ENCODE data around the gene REEP1. TPM values are rescaled to one million over a fixed set of nuclear protein-coding genes. Genes with fewer than 3 reads are reported as not detected.

REEP1 gene
- total and polyA plus RNA-seq, 2 of the 13 experiments (the other 11 are each of a cell fraction or from before 2014, with no cell fraction given): 0.27 TPM; not detected in 1

DNA sequence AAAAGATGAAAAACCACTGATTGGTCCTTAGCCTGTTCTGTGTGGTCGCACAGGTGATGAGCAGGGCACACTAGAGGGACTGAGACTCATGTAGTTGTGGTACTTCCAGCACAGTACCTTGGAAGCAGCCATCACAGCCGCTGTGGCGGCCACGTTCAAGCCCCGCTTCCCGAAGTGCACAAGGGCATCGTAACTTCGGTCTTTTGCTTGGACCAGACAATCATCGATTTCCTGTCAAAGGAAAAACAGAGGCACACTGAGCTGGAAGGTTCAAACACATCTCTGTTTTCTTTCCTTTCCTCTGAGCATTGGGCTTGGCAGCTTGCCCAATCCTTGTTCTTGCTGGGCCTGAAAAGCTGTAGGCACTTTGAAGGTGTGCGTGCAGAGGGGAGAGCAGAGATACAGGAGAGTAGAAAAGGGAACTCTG, 85.6 kb downstream of the REEP1 start (continued):
- TF ChIP-seq REPIN1 (CRISPR knock-in tag; IDR thresholded peaks at IDR 0.05; ENCODE audit: borderline replicate concordance, low read depth) (peak; percentile 79; the same call in 1 of the 2 replicates), FOXP1 (IDR thresholded peaks at IDR 0.05) (no peak), FOXP1 (CRISPR knock-in tag; IDR thresholded peaks at IDR 0.05) (peak; percentile 66), HMG20A (CRISPR knock-in tag; IDR thresholded peaks at IDR 0.05; ENCODE audit: borderline replicate concordance) (peak; percentile 80), TBX2 (CRISPR knock-in tag; IDR thresholded peaks at IDR 0.05; ENCODE audit: borderline replicate concordance) (peak; percentile 54; the same call in 1 of the 2 replicates), ARNTL (CRISPR knock-in tag; IDR thresholded peaks at IDR 0.05) (peak; percentile 67; the same call in 1 of the 2 replicates), ZNF256 (CRISPR knock-in tag; conservative IDR thresholded peaks at IDR 0.05) (no peak), ZNF205 (CRISPR knock-in tag; IDR thresholded peaks at IDR 0.05) (peak; percentile 40; the same call in 1 of the 2 replicates), ZMYM2 (CRISPR knock-in tag; IDR thresholded peaks at IDR 0.05) (peak; percentile 58; the same call in 1 of the 2 replicates), KDM5B (CRISPR knock-in tag; IDR thresholded peaks at IDR 0.05; ENCODE audit: borderline replicate concordance) (peak; percentile 49; the same call in 1 of the 2 replicates), ZNF775 (CRISPR knock-in tag; IDR thresholded peaks at IDR 0.05; ENCODE audit: borderline replicate concordance) (0 out of 2 replicates have a peak, but pooled peaks have one; percentile 58), ERF (CRISPR knock-in tag; IDR thresholded peaks at IDR 0.05) (peak; percentile 70; the same call in 1 of the 2 replicates), HDAC2 (CRISPR knock-in tag; IDR thresholded peaks at IDR 0.05) (peak; percentile 88), ESRRA (CRISPR knock-in tag; IDR thresholded peaks at IDR 0.05; ENCODE audit: low read depth) (peak; percentile 76; the same call in 1 of the 2 replicates), MIXL1 (CRISPR knock-in tag; IDR thresholded peaks at IDR 0.05) (peak; percentile 75), BHLHE40 (IDR thresholded peaks at IDR 0.05; ENCODE audit: low read length) (peak; percentile 36; the same call in 1 of the 2 replicates), CEBPG (CRISPR knock-in tag; IDR thresholded peaks at IDR 0.05) (0 out of 2 replicates have a peak, but pooled peaks have one; percentile 28), ATF1 (CRISPR knock-in tag; IDR thresholded peaks at IDR 0.05) (0 out of 2 replicates have a peak, but pooled peaks have one; percentile 7), CREM (IDR thresholded peaks at IDR 0.05) (0 out of 2 replicates have a peak, but pooled peaks have one; percentile 41), CREM (CRISPR knock-in tag; IDR thresholded peaks at IDR 0.05) (no peak), ZNF605 (CRISPR knock-in tag; IDR thresholded peaks at IDR 0.05) (peak; percentile 76), HIVEP1 (CRISPR knock-in tag; IDR thresholded peaks at IDR 0.05) (no peak), FOXC1 (CRISPR knock-in tag; IDR thresholded peaks at IDR 0.05; ENCODE audit: borderline replicate concordance) (no peak)
- TF ChIP-seq, protein P1, sequence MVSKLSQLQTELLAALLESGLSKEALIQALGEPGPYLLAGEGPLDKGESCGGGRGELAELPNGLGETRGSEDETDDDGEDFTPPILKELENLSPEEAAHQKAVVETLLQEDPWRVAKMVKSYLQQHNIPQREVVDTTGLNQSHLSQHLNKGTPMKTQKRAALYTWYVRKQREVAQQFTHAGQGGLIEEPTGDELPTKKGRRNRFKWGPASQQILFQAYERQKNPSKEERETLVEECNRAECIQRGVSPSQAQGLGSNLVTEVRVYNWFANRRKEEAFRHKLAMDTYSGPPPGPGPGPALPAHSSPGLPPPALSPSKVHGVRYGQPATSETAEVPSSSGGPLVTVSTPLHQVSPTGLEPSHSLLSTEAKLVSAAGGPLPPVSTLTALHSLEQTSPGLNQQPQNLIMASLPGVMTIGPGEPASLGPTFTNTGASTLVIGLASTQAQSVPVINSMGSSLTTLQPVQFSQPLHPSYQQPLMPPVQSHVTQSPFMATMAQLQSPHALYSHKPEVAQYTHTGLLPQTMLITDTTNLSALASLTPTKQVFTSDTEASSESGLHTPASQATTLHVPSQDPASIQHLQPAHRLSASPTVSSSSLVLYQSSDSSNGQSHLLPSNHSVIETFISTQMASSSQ (IDR thresholded peaks at IDR 0.05; ENCODE audit: low read depth): no peak
- TF ChIP-seq, protein P1 (CRISPR knock-in tag; IDR thresholded peaks at IDR 0.05; ENCODE audit: borderline replicate concordance): 0 out of 2 replicates have a peak, but pooled peaks have one; percentile 31
- TF ChIP-seq, protein P2, sequence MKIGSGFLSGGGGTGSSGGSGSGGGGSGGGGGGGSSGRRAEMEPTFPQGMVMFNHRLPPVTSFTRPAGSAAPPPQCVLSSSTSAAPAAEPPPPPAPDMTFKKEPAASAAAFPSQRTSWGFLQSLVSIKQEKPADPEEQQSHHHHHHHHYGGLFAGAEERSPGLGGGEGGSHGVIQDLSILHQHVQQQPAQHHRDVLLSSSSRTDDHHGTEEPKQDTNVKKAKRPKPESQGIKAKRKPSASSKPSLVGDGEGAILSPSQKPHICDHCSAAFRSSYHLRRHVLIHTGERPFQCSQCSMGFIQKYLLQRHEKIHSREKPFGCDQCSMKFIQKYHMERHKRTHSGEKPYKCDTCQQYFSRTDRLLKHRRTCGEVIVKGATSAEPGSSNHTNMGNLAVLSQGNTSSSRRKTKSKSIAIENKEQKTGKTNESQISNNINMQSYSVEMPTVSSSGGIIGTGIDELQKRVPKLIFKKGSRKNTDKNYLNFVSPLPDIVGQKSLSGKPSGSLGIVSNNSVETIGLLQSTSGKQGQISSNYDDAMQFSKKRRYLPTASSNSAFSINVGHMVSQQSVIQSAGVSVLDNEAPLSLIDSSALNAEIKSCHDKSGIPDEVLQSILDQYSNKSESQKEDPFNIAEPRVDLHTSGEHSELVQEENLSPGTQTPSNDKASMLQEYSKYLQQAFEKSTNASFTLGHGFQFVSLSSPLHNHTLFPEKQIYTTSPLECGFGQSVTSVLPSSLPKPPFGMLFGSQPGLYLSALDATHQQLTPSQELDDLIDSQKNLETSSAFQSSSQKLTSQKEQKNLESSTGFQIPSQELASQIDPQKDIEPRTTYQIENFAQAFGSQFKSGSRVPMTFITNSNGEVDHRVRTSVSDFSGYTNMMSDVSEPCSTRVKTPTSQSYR (CRISPR knock-in tag; IDR thresholded peaks at IDR 0.05; ENCODE audit: borderline replicate concordance): no peak
